ENCODE data around the gene CACNA2D2.

DNA sequence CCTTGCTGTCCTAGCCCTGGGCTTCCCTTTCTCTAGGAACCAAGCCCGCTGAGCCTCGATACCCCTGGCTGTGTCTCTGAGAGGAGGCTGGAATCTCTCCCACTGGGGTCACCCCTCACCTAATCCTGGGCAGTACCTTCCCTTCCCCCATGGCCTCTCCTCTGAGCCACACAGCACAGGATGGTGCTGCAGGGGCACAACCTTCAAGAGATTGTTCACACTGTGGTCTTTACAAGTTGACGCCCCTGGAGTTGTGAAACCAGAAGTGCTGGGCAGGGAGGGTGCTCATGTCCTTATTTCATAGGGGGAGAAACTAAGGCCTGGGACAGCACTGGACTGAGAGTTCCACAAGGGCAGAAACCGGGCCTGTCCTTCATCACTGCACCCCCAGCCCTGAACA lies 73.2 kb downstream of the CACNA2D2 start:
- TF ChIP-seq, protein P1, sequence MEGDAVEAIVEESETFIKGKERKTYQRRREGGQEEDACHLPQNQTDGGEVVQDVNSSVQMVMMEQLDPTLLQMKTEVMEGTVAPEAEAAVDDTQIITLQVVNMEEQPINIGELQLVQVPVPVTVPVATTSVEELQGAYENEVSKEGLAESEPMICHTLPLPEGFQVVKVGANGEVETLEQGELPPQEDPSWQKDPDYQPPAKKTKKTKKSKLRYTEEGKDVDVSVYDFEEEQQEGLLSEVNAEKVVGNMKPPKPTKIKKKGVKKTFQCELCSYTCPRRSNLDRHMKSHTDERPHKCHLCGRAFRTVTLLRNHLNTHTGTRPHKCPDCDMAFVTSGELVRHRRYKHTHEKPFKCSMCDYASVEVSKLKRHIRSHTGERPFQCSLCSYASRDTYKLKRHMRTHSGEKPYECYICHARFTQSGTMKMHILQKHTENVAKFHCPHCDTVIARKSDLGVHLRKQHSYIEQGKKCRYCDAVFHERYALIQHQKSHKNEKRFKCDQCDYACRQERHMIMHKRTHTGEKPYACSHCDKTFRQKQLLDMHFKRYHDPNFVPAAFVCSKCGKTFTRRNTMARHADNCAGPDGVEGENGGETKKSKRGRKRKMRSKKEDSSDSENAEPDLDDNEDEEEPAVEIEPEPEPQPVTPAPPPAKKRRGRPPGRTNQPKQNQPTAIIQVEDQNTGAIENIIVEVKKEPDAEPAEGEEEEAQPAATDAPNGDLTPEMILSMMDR (IDR thresholded peaks at IDR 0.05; ENCODE audit: poor library complexity), result no peak
- no peak for TF ChIP-seq EZH2 (IDR thresholded peaks at IDR 0.05; ENCODE audit: borderline replicate concordance)
